OCI-LY1 (cell line): Measurements from ENCODE around the gene DGKD.

Source experiments
- H2AFZ ChIP-seq: fragments of 200-600 bp; sonication (generic), shearing (Covaris generic); 2 replicates; pipeline ENCODE4 v1.6.0; 2014; ENCODE audit warnings: antibody characterized with exemption, mild to moderate bottlenecking, low read length
- H3F3A ChIP-seq: fragments of 200-600 bp; sonication (generic), shearing (Covaris generic); 2 replicates; pipeline ENCODE4 v1.6.0; 2014; ENCODE audit warnings: mild to moderate bottlenecking, antibody characterized with exemption, low read length, moderate library complexity; ENCODE audit not compliant: insufficient read depth
- H3K27ac ChIP-seq: fragments of 200-600 bp; sonication (generic); 2 replicates; pipeline ENCODE4 v1.5.1; 2014; ENCODE audit warnings: low read length, mixed run types, mild to moderate bottlenecking, low read depth; ENCODE audit not compliant: poor library complexity, severe bottlenecking
- H3K27me3 ChIP-seq: fragments of 200-600 bp; sonication (generic); 2 replicates; pipeline ENCODE4 v1.6.0; 2014; ENCODE audit warnings: antibody characterized with exemption, mild to moderate bottlenecking, low read length, moderate library complexity; ENCODE audit not compliant: insufficient read depth
- H3K36me3 ChIP-seq: fragments of 200-600 bp; sonication (generic); 2 replicates; pipeline ENCODE4 v1.6.1; 2014; ENCODE audit warnings: mild to moderate bottlenecking, antibody characterized with exemption, low read length, moderate library complexity, mixed read lengths; ENCODE audit not compliant: insufficient read depth
- H3K4me1 ChIP-seq: fragments of 200-600 bp; sonication (generic); 2 replicates; pipeline ENCODE4 v1.5.1; 2014; ENCODE audit warnings: mild to moderate bottlenecking, low read length, moderate library complexity; ENCODE audit not compliant: insufficient read depth, severe bottlenecking
- H3K4me2 ChIP-seq: fragments of 200-600 bp; sonication (generic), shearing (Covaris generic); 2 replicates; pipeline ENCODE4 v1.6.1; 2014; ENCODE audit warnings: low read length
- H3K4me3 ChIP-seq: fragments of 200-600 bp; sonication (generic); 2 replicates; pipeline ENCODE4 v1.5.1; 2014; ENCODE audit warnings: low read length, low read depth, mild to moderate bottlenecking, mixed read lengths; ENCODE audit not compliant: poor library complexity, severe bottlenecking
- H3K79me2 ChIP-seq: fragments of 200-600 bp; shearing (Covaris generic); 2 replicates; pipeline ENCODE4 v1.6.1; 2016; ENCODE audit warnings: mixed run types, low read length, mixed read lengths; ENCODE audit not compliant: insufficient read depth
- H3K9ac ChIP-seq: fragments of 200-600 bp; sonication (generic), shearing (Covaris generic); 2 replicates; pipeline ENCODE4 v1.6.1; 2014; ENCODE audit warnings: mild to moderate bottlenecking, low read length, mixed read lengths
- H3K9me2 ChIP-seq: fragments of 200-600 bp; sonication (generic), shearing (Covaris generic); 2 replicates; pipeline ENCODE4 v1.6.1; 2014; ENCODE audit warnings: low read depth, mild to moderate bottlenecking, low read length, mixed read lengths
- H3K9me3 ChIP-seq: fragments of 200-600 bp; shearing (Covaris generic); 2 replicates; pipeline ENCODE4 v1.6.1; 2014; ENCODE audit warnings: low read length, mixed read lengths
- H4K20me1 ChIP-seq: fragments of 200-600 bp; sonication (generic), shearing (Covaris generic); 2 replicates; pipeline ENCODE4 v1.6.0; 2016; ENCODE audit warnings: mild to moderate bottlenecking, low read length; ENCODE audit not compliant: insufficient read depth
- CTCF ChIP-seq: fragments of 200-600 bp; sonication (generic), shearing (Covaris generic); IDR thresholded peaks from 2 replicates; pipeline ENCODE4 v1.5.1; 2017; ENCODE audit warnings: mild to moderate bottlenecking, antibody characterized with exemption, low read length, moderate library complexity, mixed read lengths
- EZH2 ChIP-seq: fragments of 200-600 bp; sonication (generic), shearing (Covaris generic); IDR thresholded peaks from 2 replicates; pipeline ENCODE4 v1.8.0; 2017; ENCODE audit warnings: borderline replicate concordance, mixed run types, mild to moderate bottlenecking, antibody characterized with exemption, low read length, moderate library complexity, mixed read lengths

Gene DGKD

GRCh38 chr2:233360771-233361176 is 6.5 kb downstream of the DGKD start:
- no peaks in the 10 kb centered on the region for H3F3A ChIP-seq
- H3K27me3 ChIP-seq = no peaks in the 10 kb centered on the region; the same call in 1 of the 2 replicates
- TF ChIP-seq EZH2 (no peak), CTCF (no peak)
- H3K9ac ChIP-seq = no peak overlapping the region
- H3K4me3 ChIP-seq = no peak overlapping the region
- H3K27ac ChIP-seq = no peak overlapping the region
- H4K20me1 ChIP-seq = 0 out of 2 replicates have a peak, but pooled peaks cover 2% of the 10 kb centered on the region
- no peaks in the 10 kb centered on the region for H3K79me2 ChIP-seq
- no peak overlapping the region for H2AFZ ChIP-seq
- H3K4me2 ChIP-seq = no peak overlapping the region
- no peaks in the 10 kb centered on the region for H3K9me2 ChIP-seq
- 0 out of 2 replicates have a peak, but pooled peaks cover 5% of the 10 kb centered on the region for H3K9me3 ChIP-seq
- peaks cover 26% of the 10 kb centered on the region for H3K36me3 ChIP-seq
- H3K4me1 ChIP-seq = peaks cover 14% of the 10 kb centered on the region

- Histone ChIP-seq H3K27me3 (no peaks in the 10 kb centered on the region), H3K4me2 (no peak overlapping the region), H2AFZ (no peak overlapping the region), H3F3A (no peaks in the 10 kb centered on the region), H3K9ac (no peak overlapping the region), H3K27ac (no peak overlapping the region), H3K4me1 (peaks cover 9% of the 10 kb centered on the region), H3K9me2 (no peaks in the 10 kb centered on the region), H3K9me3 (0 out of 2 replicates have a peak, but pooled peaks cover 5% of the 10 kb centered on the region), H3K36me3 (peaks cover 22% of the 10 kb centered on the region), H3K79me2 (no peaks in the 10 kb centered on the region), H3K4me3 (no peak overlapping the region), H4K20me1 (no peaks in the 10 kb centered on the region)
- TF ChIP-seq CTCF (no peak), EZH2 (no peak)
Observed at GRCh38 chr2:233361297-233361696, 7.0 kb downstream of the DGKD start.

- H3K36me3 ChIP-seq = peaks cover 13% of the 10 kb centered on the region
- H3K4me2 ChIP-seq = no peak overlapping the region
- no peak overlapping the region for H3K27ac ChIP-seq
- H2AFZ ChIP-seq = no peak overlapping the region
- H3K9ac ChIP-seq = no peak overlapping the region
- H3F3A ChIP-seq = no peaks in the 10 kb centered on the region
- H3K4me3 ChIP-seq = no peak overlapping the region
- H3K4me1 ChIP-seq = peaks cover 4% of the 10 kb centered on the region
- no peaks in the 10 kb centered on the region for H4K20me1 ChIP-seq
- H3K9me3 ChIP-seq = 0 out of 2 replicates have a peak, but pooled peaks cover 5% of the 10 kb centered on the region
- H3K79me2 ChIP-seq = no peaks in the 10 kb centered on the region
- TF ChIP-seq CTCF = no peak
- no peak for TF ChIP-seq EZH2
- H3K27me3 ChIP-seq = no peaks in the 10 kb centered on the region
- H3K9me2 ChIP-seq = no peaks in the 10 kb centered on the region
Observed at GRCh38 chr2:233362742-233363141, 8.4 kb downstream of the DGKD start.
